GM23338 (cell line): ENCODE results near the gene GAP43.

Experiments
- CREB1 ChIP-seq: fragments of 250-450 bp; sonication (Bioruptor Pico); IDR thresholded peaks from 2 replicates; pipeline ENCODE4 v1.5.0; 2020; ENCODE audit warnings: low read depth, mild to moderate bottlenecking, moderate library complexity
- CTCF ChIP-seq, 2 experiments: fragments of 200-600 bp in 1 of 2; sonication (generic) in 1 of 2; conservative IDR thresholded peaks; 2 replicates each; pipeline versions ENCODE4 v1.5.1 to v1.6.1; 2016 to 2017; ENCODE audit warnings: antibody characterized with exemption in 2 of 2, low read depth in 2 of 2, mild to moderate bottlenecking in 2 of 2, moderate library complexity in 1 of 2
- ETS1 ChIP-seq: IDR thresholded peaks from 2 replicates; pipeline ENCODE4 v1.6.1; 2016; ENCODE audit warnings: antibody characterized with exemption
- EZH2 ChIP-seq: fragments of 200-600 bp; sonication (generic); IDR thresholded peaks from one replicate; pipeline ENCODE4 v1.8.0; 2017; ENCODE audit warnings: antibody characterized with exemption, mild to moderate bottlenecking, low read depth; ENCODE audit not compliant: unreplicated experiment
- EZH2phosphoT487 ChIP-seq: fragments of 200-600 bp; sonication (generic); IDR thresholded peaks from one replicate; pipeline ENCODE4 v1.8.1; 2018; ENCODE audit warnings: antibody characterized with exemption; ENCODE audit not compliant: unreplicated experiment
- JUNB ChIP-seq: IDR thresholded peaks from one replicate; pipeline ENCODE4 v1.6.1; 2016; ENCODE audit warnings: antibody characterized with exemption; ENCODE audit not compliant: unreplicated experiment
- NANOG ChIP-seq: IDR thresholded peaks from 2 replicates; pipeline ENCODE4 v1.6.1; 2016; ENCODE audit warnings: antibody characterized with exemption, borderline replicate concordance
- POLR2AphosphoS5 ChIP-seq: IDR thresholded peaks from 2 replicates; pipeline ENCODE4 v1.6.1; 2016; ENCODE audit warnings: antibody characterized with exemption, low read depth
- REST ChIP-seq: IDR thresholded peaks from one replicate; pipeline ENCODE4 v1.6.1; 2018; ENCODE audit warnings: antibody characterized with exemption; ENCODE audit not compliant: unreplicated experiment
- STAT1 ChIP-seq: IDR thresholded peaks from one replicate; pipeline ENCODE4 v1.6.1; 2016; ENCODE audit warnings: antibody characterized with exemption; ENCODE audit not compliant: unreplicated experiment
- ZNF331 ChIP-seq: fragments of 250-450 bp; sonication (Bioruptor Pico); IDR thresholded peaks from 2 replicates; pipeline ENCODE4 v1.5.0; 2020; ENCODE audit warnings: low read depth, mild to moderate bottlenecking, moderate library complexity

- TF ChIP-seq CTCF (conservative IDR thresholded peaks at IDR 0.05; ENCODE audit: low read depth in 2 of 2) (no peak), EZH2 (no peak), POLR2AphosphoS5 (no peak), NANOG (no peak), EZH2phosphoT487 (no peak), ETS1 (no peak), ZNF331 (no peak), REST (no peak), STAT1 (no peak), JUNB (no peak), CREB1 (CRISPR knock-in tag) (no peak)
Measured at GRCh38 chr3:115630850-115631249, 7.5 kb downstream of the GAP43 start.
